IPS-11a (cell line): Measurements from ENCODE around the gene AJUBA.
A peak's percentile ranks its signal among the peaks of the same experiment; 100 is the strongest.
"Not testable (repeated sequence)": the region's sequence is repeated elsewhere in the genome, so short reads cannot be mapped to it uniquely, and the experiment has no call there.

ENCODE experiments used
- H3K4me3 ChIP-seq: one replicate; pipeline ENCODE4 v1.5.1; 2013; ENCODE audit warnings: low read depth, low read length, control low read depth

AJUBA gene

DNA sequence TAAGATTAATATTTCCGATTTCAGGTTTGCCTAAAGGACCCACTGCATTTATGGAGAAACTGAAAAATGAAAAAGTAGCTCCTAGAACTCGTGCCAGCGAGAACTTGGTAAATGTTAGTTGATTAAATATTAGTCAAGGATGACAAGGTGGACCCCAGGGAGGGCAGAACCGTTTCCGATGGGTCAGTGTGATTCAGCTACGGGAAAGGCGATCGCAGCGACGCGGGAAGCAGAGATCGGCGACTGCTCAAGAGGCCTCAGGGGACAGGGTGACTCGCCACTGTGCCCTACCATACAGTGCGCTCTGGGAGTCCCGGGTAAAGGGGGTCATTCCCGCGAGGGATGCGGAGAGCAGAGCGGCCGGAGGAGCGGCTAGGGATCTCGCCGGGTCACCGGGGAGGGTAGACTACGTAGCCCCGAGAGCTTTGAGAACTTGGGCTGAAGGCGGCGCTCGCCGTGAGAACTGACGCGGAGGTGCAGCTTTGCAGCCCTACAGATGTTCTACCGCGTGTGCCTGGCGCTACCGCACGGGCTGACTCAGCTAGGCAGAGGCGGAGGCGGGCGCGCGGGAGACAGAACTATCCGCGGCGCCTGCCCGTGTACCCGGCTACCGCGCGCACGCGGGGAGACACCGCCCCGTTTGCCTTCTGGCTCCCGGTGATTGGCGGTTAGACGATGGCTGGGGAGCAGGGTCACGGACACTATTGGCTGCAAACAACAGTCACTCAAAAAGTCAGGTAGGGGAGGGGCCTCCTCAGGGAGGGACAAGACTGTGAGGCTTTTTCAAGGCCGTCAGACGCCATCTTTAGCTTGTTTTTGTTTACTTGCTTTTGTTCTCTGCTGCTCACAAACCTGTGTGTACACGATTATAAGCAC lies 24.4 kb upstream of the AJUBA start:
- peak overlapping the region; percentile 64 for H3K4me3 ChIP-seq

GRCh38 chr14:23006188-23006534 lies 23.8 kb upstream of the AJUBA start:
- peak overlapping the region; percentile 64 for H3K4me3 ChIP-seq

DNA sequence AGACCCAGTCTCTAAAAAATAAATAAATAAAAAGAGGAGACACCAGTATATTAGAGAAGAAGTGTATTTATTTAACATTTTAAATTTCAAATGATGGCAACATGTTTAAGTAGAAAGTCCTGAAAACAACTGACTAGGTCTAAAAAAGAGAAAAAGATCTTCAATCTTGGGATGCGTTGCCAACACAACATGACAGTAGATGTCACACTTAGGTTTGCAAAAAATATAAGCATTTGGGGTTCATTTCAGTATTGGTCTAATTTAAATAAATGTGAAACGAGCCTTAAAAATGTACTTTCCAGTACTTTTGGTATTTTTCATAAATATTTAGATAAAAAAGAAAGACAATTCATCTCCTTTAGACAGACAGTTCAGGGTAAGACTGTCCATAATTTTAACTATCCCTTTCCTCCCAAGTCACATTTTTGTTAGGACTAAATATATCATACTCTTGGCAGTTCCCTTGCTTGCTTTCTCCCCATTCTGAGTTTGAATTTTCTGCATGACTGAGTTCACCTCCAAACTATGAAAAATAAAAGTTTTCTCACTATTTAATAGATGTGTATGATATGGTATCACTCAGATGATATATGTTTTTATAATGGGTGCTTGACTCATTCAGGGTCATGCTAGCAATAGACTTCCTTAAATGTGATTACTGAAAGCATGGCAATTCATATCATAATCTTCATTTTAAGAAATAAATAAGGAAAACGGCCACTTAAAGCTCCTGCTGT lies 23.3 kb upstream of the AJUBA start:
- H3K4me3 ChIP-seq: no peak overlapping the region

- H3K4me3 ChIP-seq: not testable (repeated sequence)
These were observed 21.9 kb upstream of the AJUBA start for GRCh38 chr14:23004274-23004673.

DNA sequence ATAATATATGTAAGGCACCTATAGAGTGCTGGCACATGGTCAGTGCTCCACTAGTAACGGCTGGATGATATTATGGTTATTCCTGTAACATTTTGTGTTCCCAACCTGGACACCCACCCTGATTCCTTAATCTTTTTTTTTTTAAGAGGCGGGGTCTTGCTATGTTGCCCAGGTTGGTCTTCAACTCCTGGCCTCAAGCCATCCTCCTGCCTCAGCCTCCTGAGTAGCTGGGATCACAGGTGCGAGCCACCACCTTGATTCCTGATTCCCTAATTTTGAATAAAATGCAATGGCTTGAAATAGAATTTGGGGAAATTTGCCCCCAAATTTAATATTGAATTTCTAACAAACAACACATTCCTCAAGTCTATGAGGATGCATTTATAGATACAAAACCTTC lies 20.2 kb upstream of the AJUBA start:
- H3K4me3 ChIP-seq: no peak overlapping the region

GRCh38 chr14:23000860-23001259 lies 18.5 kb upstream of the AJUBA start:
- no peak overlapping the region for H3K4me3 ChIP-seq

GRCh38 chr14:22998329-22999012 lies 16.1 kb upstream of the AJUBA start:
- no peak overlapping the region for H3K4me3 ChIP-seq

DNA sequence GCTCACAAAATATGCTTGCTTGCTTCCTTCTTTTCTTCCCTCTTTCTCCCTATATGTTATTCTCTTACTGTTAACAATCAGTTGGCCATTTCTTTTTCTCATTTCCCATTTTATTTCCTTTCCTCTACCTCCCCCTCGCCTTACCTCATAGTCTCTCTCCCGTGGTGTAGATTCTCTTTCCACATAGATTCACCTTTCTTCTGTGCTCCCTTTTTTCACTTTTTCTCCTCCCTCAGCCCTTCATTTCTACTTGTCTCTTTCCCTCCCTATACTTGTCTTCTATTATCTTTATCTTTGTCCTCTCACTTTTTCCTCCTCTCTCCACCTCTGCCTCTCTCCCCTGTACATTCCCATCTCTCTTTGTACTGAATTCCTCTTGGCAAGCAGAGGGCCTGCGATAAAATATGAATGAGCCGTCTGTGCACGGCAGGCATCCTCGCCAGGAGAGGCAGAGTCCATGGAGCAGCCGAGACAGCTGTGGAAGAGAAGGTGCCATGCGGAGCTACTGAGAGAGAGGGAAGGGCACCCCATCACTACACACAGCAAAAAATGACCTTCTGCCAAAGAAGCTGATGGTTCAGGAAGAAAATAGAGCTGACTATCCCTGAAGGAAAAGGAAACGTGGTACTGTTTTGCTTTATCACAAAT lies 15.4 kb upstream of the AJUBA start:
- H3K4me3 ChIP-seq: no peak overlapping the region

DNA sequence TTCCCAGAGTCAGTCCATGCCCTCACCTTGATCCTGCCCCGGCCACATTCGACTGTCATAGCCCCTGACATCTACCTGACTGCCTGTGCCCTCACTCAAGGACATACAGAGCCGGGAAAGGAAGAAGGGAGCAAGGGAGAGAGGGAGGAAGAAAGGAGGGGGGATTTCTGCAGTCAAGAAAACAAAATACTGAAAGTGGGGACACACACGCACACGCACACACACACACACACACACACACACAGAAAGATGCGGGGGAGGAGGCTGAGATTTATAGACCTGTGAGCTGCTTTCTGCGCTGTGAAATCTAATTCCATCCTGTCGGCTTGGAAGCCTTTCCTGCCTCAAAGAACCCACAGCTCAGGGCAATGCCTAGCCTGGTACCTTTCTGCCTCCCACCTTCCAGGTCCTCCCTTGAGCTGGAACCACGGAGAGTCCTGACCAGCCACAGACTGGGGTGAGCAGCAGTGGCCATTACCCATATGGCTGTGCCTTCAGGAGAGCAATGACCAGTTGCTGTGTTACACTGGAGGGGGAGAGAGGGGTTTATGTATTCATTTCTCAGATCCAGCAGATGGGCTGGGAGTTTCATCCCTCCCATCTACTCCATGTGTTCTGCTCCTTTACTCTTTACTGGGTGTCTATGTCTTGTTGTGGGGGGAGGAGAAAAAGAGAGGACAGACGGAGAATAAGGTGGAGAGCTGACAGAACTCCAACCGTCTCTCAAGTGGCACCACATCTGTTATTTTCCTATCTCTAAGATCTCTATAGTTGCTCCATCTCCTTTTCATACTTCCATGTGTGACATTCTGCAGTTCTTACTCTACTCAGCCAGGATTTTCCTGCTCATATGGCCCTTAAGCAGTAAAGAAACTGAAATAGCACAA lies 14.7 kb upstream of the AJUBA start:
- no peak overlapping the region for H3K4me3 ChIP-seq

- no peak overlapping the region for H3K4me3 ChIP-seq
These were observed 13.7 kb upstream of the AJUBA start for GRCh38 chr14:22995889-22996625.

DNA sequence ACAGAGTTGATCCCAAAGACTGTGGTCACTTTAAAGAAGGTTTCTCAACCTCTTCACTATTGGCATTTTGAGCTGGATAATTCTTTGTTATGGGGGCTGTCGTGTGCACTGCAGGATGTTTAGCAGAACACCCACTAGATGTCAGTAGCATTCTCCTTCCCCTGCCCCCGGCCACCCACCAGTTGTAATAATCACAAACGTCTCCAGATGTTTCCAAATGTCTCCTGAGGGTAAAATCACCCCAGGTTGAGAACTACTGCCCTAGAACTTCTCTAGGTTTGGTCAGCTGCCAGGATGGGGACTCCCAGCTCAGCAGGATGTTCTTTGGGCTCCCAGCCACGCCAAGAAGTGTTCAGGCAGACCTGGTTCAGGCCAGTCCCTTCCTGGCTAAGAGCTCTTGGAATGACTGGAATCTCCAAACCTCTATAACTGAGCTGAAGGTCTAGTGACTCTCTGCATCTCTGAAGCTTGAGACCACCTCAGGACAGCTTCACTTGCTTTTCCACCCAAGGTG lies 12.5 kb upstream of the AJUBA start:
- no peak overlapping the region for H3K4me3 ChIP-seq

DNA sequence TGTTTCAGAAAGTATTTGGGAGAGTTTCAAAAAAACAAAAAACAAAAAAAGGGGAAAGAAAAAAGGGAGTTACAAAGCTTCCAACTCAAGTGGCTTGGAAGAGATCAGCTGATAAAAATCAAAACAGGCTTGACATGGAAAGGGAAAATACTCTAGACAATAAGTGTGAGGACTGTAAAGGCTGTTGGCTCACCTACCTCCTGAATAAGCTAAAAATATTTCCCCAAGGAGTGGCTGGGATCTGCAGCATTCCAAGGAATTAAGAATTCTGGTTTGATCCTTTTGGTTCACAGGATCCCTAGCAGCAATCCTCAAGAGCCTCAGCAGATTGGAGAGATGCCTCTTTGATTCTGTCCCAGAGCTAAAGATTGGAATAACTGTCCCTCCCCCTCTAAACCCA lies 11.2 kb upstream of the AJUBA start:
- H3K4me3 ChIP-seq: no peak overlapping the region

DNA sequence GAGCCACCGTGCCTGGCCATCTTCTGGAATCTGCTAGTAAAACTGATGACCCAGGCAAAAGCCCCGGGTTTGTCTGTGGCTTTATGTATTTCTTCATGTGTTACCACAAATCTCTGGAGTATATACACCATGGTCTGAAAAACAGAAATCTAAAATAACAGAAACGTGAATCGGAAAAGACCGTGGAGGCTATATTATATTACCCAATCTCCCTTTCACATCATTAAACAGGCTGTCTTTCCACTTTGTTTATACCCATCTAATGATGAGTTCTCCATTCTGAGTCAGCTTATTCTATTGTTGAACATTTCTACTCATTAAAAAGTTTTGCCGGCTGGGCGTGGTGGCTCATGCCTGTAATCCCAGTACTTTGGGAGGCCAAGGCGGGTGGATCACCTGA lies 9.5 kb upstream of the AJUBA start:
- H3K4me3 ChIP-seq: no peak overlapping the region

- no peak overlapping the region for H3K4me3 ChIP-seq
These were observed 4.9 kb upstream of the AJUBA start for GRCh38 chr14:22987291-22987690.

GRCh38 chr14:22986508-22987054 lies 4.2 kb upstream of the AJUBA start:
- H3K4me3 ChIP-seq: no peak overlapping the region

DNA sequence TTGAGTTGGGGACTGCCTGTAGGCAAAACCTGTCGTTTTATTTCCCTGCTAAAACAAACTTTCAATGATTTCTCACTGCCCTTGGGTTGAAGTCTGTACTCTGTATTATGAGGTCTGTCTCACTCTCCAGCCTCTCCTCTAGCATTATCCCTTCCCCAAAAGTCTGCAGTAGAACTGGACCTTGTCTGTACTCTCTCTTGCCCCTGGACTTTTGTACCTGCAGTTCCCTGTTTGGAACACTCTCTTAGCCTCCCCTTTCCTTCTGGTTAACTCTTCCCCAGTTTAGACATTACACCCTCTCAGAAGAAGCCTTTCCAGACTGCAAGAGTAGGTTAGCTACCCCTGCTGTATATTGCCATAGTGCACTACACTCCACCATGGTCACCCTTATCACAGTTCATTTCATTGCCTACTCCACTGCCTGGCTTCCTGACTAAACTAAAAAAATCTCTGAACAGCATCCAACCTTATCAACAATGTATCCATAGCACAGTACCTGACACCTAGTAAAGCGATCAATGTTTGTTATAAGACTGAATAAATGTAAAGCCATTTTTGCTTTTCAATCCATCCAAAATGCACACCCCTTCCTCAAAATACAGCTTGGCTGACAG lies 3.6 kb upstream of the AJUBA start:
- no peak overlapping the region for H3K4me3 ChIP-seq

- H3K4me3 ChIP-seq: no peak overlapping the region
These were observed 2.8 kb upstream of the AJUBA start for GRCh38 chr14:22984959-22985658.

GRCh38 chr14:22981876-22982476 lies 375 bp downstream of the AJUBA start:
- H3K4me3 ChIP-seq: peak overlapping the region; percentile 82
